ENCODE results near the gene SERAC1. TPM values are rescaled to one million over a fixed set of nuclear protein-coding genes. Genes with fewer than 3 reads are reported as not detected.

The SERAC1 gene
- total RNA-seq, 2 donors from 2014 or later = 15.1 to 19.4 TPM

DNA sequence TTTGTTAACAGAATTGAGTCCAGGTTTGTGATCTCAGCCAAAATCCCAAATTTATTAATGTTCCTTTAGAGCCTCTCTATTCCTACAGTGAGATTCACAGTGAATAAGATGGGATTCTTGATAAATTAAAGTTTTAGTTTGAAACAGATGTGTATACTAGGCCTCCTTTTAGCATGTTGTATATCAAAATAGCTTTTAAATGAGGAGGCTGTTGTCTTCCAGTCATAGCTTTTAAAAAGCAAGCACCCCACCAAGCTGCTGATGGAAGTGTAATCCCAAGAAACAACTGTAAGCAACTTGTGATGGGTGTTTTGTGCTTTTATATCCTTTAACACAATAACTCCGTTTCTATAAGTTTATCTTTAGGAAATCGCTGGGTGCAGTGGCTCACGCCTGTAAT is 7.0 kb upstream of the SERAC1 start:
- H3K9me3 Mint-ChIP-seq = peaks cover 26% of the 10 kb centered on the region
- no peak for DNase-seq

GRCh38 chr6:158174514-158174913 is 6.5 kb upstream of the SERAC1 start:
- H3K27ac Mint-ChIP-seq = no peak overlapping the region
- H3K27me3 Mint-ChIP-seq (ENCODE audit: insufficient read depth) = no peaks in the 10 kb centered on the region
- Histone ChIP-seq H3K36me3 (ENCODE audit: control insufficient read depth, insufficient read depth, low read length) (peaks cover 59% of the 10 kb centered on the region), H3K9ac (ENCODE audit: extremely low read depth, low read length, poor library complexity, severe bottlenecking) (no peak overlapping the region), H3K4me1 (ENCODE audit: control insufficient read depth, insufficient read depth, low read length) (no peaks in the 10 kb centered on the region), H3K27ac (ENCODE audit: low read depth, low read length) (no peak overlapping the region), H3K4me3 (ENCODE audit: low read length) (no peak overlapping the region), H3K9me3 (ENCODE audit: control insufficient read depth, low read length) (peaks cover 28% of the 10 kb centered on the region), H3K27me3 (ENCODE audit: control insufficient read depth, insufficient read depth, low read length, poor library complexity, severe bottlenecking) (no peaks in the 10 kb centered on the region)
- H3K4me3 Mint-ChIP-seq = no peak overlapping the region
- WGBS, 2 experiments (ENCODE audit: insufficient coverage in 1 of 2, insufficient read length in 1 of 2) = 97% methylated on average over 2 of the region's 2 CpGs; no CpG with 5 or more reads in 1 of the 2 experiments
- H3K9me3 Mint-ChIP-seq = peaks cover 26% of the 10 kb centered on the region
- peaks cover 37% of the 10 kb centered on the region for H3K36me3 Mint-ChIP-seq (ENCODE audit: low read depth)
- no peak for DNase-seq
- peaks cover 6% of the 10 kb centered on the region for H3K4me1 Mint-ChIP-seq
- no peak for TF ChIP-seq CTCF (conservative IDR thresholded peaks at IDR 0.05)

More for the DNA sequence above, 7.0 kb upstream of the SERAC1 start:
- Mint-ChIP-seq H3K27ac (no peak overlapping the region), H3K4me1 (peaks cover 6% of the 10 kb centered on the region), H3K27me3 (ENCODE audit: insufficient read depth) (no peaks in the 10 kb centered on the region), H3K36me3 (ENCODE audit: low read depth) (peaks cover 43% of the 10 kb centered on the region), H3K4me3 (no peak overlapping the region)
- Histone ChIP-seq H3K36me3 (ENCODE audit: control insufficient read depth, insufficient read depth, low read length) (peaks cover 59% of the 10 kb centered on the region), H3K9ac (ENCODE audit: extremely low read depth, low read length, poor library complexity, severe bottlenecking) (no peak overlapping the region), H3K9me3 (ENCODE audit: control insufficient read depth, low read length) (peaks cover 28% of the 10 kb centered on the region), H3K27ac (ENCODE audit: low read depth, low read length) (no peak overlapping the region), H3K27me3 (ENCODE audit: control insufficient read depth, insufficient read depth, low read length, poor library complexity, severe bottlenecking) (no peaks in the 10 kb centered on the region), H3K4me3 (ENCODE audit: low read length) (no peak overlapping the region), H3K4me1 (ENCODE audit: control insufficient read depth, insufficient read depth, low read length) (no peaks in the 10 kb centered on the region)
- no peak for TF ChIP-seq CTCF (conservative IDR thresholded peaks at IDR 0.05)
- WGBS, 2 experiments (ENCODE audit: insufficient coverage in 1 of 2, insufficient read length in 1 of 2) = 92 to 100% methylated on average over 2 to 3 of the region's 3 CpGs

DNA sequence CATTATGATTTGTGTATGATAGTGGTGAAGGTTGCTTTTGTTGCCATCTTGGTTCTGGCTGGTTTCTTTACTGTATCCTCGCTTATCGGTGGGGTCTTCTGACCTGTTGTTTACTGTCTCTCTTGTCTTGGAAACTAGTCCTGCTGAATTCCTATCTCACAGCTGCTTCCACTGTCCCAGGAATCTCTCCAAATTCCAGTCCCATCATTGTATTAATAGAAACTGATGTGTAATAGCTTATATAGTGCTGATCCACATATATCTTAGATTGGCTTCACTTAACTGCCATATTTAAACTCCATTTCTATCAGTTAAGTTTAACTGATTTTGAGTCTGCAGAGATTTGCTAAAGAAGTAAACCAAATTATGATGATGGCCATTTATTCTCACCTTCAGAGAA is 6.0 kb upstream of the SERAC1 start:
- H3K27me3 Mint-ChIP-seq (ENCODE audit: insufficient read depth) = no peaks in the 10 kb centered on the region

More for the DNA sequence above, 6.0 kb upstream of the SERAC1 start:
- Histone ChIP-seq H3K9ac (ENCODE audit: extremely low read depth, low read length, poor library complexity, severe bottlenecking) (no peak overlapping the region), H3K4me1 (ENCODE audit: control insufficient read depth, insufficient read depth, low read length) (no peaks in the 10 kb centered on the region), H3K27ac (ENCODE audit: low read depth, low read length) (no peak overlapping the region), H3K9me3 (ENCODE audit: control insufficient read depth, low read length) (peaks cover 28% of the 10 kb centered on the region), H3K4me3 (ENCODE audit: low read length) (no peak overlapping the region), H3K27me3 (ENCODE audit: control insufficient read depth, insufficient read depth, low read length, poor library complexity, severe bottlenecking) (no peaks in the 10 kb centered on the region), H3K36me3 (ENCODE audit: control insufficient read depth, insufficient read depth, low read length) (peaks cover 59% of the 10 kb centered on the region)
- Mint-ChIP-seq H3K4me1 (peaks cover 6% of the 10 kb centered on the region), H3K36me3 (ENCODE audit: low read depth) (peaks cover 32% of the 10 kb centered on the region), H3K27ac (no peak overlapping the region), H3K4me3 (no peak overlapping the region), H3K9me3 (peaks cover 25% of the 10 kb centered on the region)
- TF ChIP-seq CTCF (conservative IDR thresholded peaks at IDR 0.05) = no peak
- no peak for DNase-seq
- WGBS, 2 experiments (ENCODE audit: insufficient coverage in 1 of 2, insufficient read length in 1 of 2) = 83% methylated on average over 2 of the region's 2 CpGs; no CpG with 5 or more reads in 1 of the 2 experiments

Measured in endodermal cell (in vitro differentiated cells).